ENCODE measurements around the gene SLC9A3.

GRCh38 chr5:537621-538071, 13.4 kb upstream of the SLC9A3 start:
- no peak for TF ChIP-seq POLR2A (IDR thresholded peaks at IDR 0.05)
- TF ChIP-seq CTCF (IDR thresholded peaks at IDR 0.05), result no peak
